ENCODE measurements around the gene SCGB3A2. TPM values are rescaled to one million over a fixed set of nuclear protein-coding genes. Genes with fewer than 3 reads are reported as not detected.

Gene SCGB3A2, protein sequence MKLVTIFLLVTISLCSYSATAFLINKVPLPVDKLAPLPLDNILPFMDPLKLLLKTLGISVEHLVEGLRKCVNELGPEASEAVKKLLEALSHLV
- total RNA-seq = not detected

DNA sequence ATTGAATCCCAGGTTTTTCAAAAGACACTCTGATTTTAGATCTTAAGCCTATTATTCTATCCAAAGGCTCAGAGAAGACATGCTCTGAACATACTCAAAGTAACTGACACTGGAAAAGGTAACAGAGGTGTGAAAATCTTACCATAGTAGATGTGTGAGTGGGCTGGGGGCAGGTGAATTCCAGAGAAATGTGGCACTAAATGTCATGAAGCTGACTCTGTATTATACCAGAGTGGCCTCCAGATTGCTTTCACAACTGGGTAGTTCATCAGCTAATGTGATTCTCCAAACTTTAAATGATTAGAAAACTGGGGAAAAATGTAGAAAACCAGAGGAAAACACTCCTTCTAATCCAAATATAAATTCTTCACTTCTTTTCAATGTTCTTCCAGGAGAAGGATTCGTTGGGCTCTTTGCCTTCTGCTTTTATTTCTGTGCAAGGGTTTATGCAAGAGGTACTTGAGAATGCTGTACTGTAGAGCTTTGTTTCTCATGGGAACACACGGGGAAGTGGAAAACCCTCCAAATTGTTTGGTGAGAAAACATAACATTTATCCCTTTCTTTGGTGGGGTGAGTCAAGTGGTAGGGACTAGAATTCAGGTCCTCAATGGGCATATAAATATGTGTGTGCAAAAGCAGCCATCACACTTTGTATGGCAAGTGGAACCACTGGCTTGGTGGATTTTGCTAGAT lies at the start of gene SCGB3A2:
Gene SCGB3A2, plus strand, starts transcription at position 646 of the 694 bp plus-strand sequence. CDS start 93 bp downstream, outside the sequence.
- Histone ChIP-seq H3K27ac (no peak within 1 kb of the TSS), H3K27me3 (no peaks in the 10 kb centered on the region), H3K36me3 (no peaks in the 10 kb centered on the region), H3K4me1 (no peaks in the 10 kb centered on the region), H3K9me3 (no peaks in the 10 kb centered on the region), H3K4me3 (no peak within 1 kb of the TSS)
- no peak for DNase-seq
- TF ChIP-seq, protein P1, sequence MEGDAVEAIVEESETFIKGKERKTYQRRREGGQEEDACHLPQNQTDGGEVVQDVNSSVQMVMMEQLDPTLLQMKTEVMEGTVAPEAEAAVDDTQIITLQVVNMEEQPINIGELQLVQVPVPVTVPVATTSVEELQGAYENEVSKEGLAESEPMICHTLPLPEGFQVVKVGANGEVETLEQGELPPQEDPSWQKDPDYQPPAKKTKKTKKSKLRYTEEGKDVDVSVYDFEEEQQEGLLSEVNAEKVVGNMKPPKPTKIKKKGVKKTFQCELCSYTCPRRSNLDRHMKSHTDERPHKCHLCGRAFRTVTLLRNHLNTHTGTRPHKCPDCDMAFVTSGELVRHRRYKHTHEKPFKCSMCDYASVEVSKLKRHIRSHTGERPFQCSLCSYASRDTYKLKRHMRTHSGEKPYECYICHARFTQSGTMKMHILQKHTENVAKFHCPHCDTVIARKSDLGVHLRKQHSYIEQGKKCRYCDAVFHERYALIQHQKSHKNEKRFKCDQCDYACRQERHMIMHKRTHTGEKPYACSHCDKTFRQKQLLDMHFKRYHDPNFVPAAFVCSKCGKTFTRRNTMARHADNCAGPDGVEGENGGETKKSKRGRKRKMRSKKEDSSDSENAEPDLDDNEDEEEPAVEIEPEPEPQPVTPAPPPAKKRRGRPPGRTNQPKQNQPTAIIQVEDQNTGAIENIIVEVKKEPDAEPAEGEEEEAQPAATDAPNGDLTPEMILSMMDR (IDR thresholded peaks at IDR 0.05) = no peak
- TF ChIP-seq POLR2A (IDR thresholded peaks at IDR 0.05) = no peak

DNA sequence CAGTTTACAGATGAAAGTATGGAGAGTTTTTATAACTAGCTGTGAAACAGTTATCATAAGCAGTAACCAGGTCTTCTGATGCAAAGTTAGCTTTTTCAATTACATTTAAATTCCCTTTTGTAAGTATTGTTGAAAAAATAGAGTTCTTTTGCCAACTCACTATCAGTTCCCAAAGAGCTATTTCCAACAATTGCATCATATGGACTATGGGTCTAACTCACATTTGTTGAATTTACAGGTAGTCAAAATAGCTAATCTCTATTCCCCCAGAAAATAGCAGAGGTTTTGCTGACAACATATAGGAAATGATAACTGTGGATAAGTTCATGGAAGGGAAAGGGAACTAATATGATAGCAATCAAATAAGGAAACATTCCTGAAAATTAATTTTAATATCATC lies 48.5 kb upstream of the SCGB3A2 start:
- no peak overlapping the region for H3K27ac ChIP-seq
- no peaks in the 10 kb centered on the region for H3K9me3 ChIP-seq
- DNase-seq = no peak
- no peaks in the 10 kb centered on the region for H3K36me3 ChIP-seq
- H3K4me3 ChIP-seq = peak overlapping the region in 2 of 4 donors; percentile 33 to 43
- TF ChIP-seq, protein P1 (IDR thresholded peaks at IDR 0.05) = no peak
- no peak for TF ChIP-seq POLR2A (IDR thresholded peaks at IDR 0.05)
- peaks cover 0 to 13% (median 0%) of the 10 kb centered on the region in 4 donors for H3K4me1 ChIP-seq
- H3K27me3 ChIP-seq = no peaks in the 10 kb centered on the region

DNA sequence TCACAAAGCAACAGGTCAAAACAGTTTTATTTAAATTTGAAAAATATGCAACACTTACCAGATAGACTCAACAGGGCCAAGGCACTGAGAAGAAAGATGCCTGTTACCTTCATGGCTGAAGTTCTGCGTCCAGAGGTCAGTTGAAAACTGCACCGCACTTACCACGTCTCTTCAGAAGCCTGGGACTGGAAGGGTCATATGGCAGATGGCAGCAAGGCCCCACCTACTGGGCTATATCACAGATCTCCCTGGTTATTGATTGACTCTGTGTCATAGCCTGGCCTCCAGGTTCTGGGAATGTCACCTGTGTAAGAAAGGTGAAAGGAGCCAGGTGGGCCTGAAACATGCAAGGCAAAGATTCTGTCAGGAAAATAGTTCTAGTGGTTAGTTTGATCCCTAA lies 47.0 kb upstream of the SCGB3A2 start, which contains the start of gene SPINK1:
Gene SPINK1, minus strand, starts transcription at position 207 of the 400 bp plus-strand sequence. Its CDS starts 94 bp downstream, at position 113.
- no peaks in the 10 kb centered on the region for H3K9me3 ChIP-seq
- no peaks in the 10 kb centered on the region for H3K36me3 ChIP-seq
- peak within 1 kb of the TSS in 2 of 4 donors; percentile 33 to 43 for H3K4me3 ChIP-seq
- H3K4me1 ChIP-seq = peaks cover 0 to 15% (median 0%) of the 10 kb centered on the region in 4 donors
- TF ChIP-seq, protein P1 (IDR thresholded peaks at IDR 0.05) = peak in 1 of 6 experiments; percentile 18
- TF ChIP-seq POLR2A (IDR thresholded peaks at IDR 0.05) = peak; percentile 33 to 64
- DNase-seq = peak in 2 of 3 donors; percentile 60 to 82
- H3K27me3 ChIP-seq = no peaks in the 10 kb centered on the region
- H3K27ac ChIP-seq = peak within 1 kb of the TSS in 3 of 4 donors; percentile 18 to 80 (median 49)

DNA sequence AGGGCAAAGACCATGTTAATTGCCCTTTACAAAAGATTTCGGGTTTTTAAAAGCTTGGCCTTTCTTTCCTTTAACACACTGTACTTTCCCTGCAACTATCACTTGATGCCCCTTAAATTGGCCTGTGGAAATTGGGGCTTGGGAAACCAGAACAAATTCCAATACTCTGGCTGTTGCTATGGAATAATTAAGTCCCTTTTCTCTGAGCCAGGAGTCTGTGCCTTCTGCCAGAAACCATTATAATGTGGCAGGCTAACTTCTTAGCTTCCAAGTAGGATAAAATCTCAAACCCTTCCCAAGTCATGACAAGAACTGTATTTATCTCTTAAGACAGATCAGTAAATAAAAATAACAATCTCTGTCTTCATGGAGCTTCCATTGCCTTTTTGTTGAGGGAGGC lies 46.0 kb upstream of the SCGB3A2 start:
- no peak for DNase-seq
- Histone ChIP-seq H3K4me1 (peaks cover 0 to 24% (median 0%) of the 10 kb centered on the region in 4 donors), H3K9me3 (no peaks in the 10 kb centered on the region), H3K27ac (peak overlapping the region in 2 of 4 donors; percentile 49 to 80), H3K36me3 (no peaks in the 10 kb centered on the region), H3K4me3 (no peak overlapping the region), H3K27me3 (no peaks in the 10 kb centered on the region)
- TF ChIP-seq POLR2A (IDR thresholded peaks at IDR 0.05) = no peak
- TF ChIP-seq, protein P1 (IDR thresholded peaks at IDR 0.05) = no peak

DNA sequence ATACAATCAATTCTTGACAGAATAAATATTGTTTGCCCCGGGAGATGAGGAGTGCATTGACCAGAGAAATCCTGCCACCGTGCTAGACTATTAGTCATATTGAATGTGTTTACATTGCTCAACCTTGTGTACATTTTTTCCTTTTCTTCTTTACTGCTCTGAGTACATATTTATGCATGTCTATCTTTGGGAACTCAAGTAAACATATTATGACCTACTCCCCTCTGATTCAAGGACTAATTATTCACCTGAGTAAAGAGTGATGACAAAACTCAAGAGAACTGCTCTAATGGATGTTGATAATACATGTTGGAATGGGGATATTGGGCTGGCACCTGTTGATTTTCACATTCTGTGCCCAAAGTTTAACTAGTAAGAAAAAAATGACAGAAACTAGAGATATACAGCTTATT lies 43.1 kb upstream of the SCGB3A2 start:
- Histone ChIP-seq H3K4me1 (peaks cover 0 to 30% (median 2%) of the 10 kb centered on the region in 4 donors), H3K9me3 (no peaks in the 10 kb centered on the region), H3K36me3 (no peaks in the 10 kb centered on the region), H3K27ac (no peak overlapping the region), H3K4me3 (no peak overlapping the region), H3K27me3 (no peaks in the 10 kb centered on the region)
- DNase-seq = no peak
- no peak for TF ChIP-seq POLR2A (IDR thresholded peaks at IDR 0.05)
- TF ChIP-seq, protein P1 (IDR thresholded peaks at IDR 0.05) = no peak

All from Peyer's patch (tissue), 4 donors.